HCT116 (cell line): ENCODE measurements around the gene RPS6KA1. TPM values are rescaled to one million over a fixed set of nuclear protein-coding genes. Genes with fewer than 3 reads are reported as not detected.

ENCODE experiments used
- ATAC-seq: fragments of 200-7000 bp; cut with Tn5 transposase; 2 replicates; pipeline ENCODE4 v1.9.1; 2020; ENCODE audit warnings: mild to moderate bottlenecking, moderate library complexity
- BruUV-seq: library from RNA; stranded (reverse); fragments of 400-500 nt; replicated peaks from 2 replicates; lab custom pipeline; 2021; lab: Mats Ljungman, UMichigan
- CTCF ChIA-PET: fragments of 300-600 bp; sonication (Branson Sonifier 250); formaldehyde crosslinking; loops from one replicate; lab custom pipeline; 2021; ENCODE audit warnings: antibody characterized with exemption; lab: Charles Lee
- POLR2A ChIA-PET: fragments of 300-600, 350-600 bp; sonication (Branson Sonifier 250); formaldehyde crosslinking; loops from one replicate; lab custom pipeline; 2021; ENCODE audit warnings: antibody characterized with exemption; lab: Charles Lee
- RAD21 ChIA-PET, 2 experiments: fragments of 300-600 bp; sonication (Branson Sonifier 250); formaldehyde crosslinking; loops; one replicate each; lab custom pipeline; 2023; ENCODE audit warnings: low total read pairs in 2 of 2; ENCODE audit not compliant: uncharacterized antibody in 2 of 2, unreplicated experiment in 2 of 2, low non-redundant PET in 1 of 2; lab: Charles Lee
- DNase-seq: peaks from one replicate; pipeline ENCODE4 v3.0.0-alpha.2; 2010; ENCODE audit warnings: low read depth, low spot score
- H2AFZ ChIP-seq: fragments of 200-600 bp; shearing (Covaris generic), sonication (generic); 2 replicates; pipeline ENCODE4 v1.6.1; 2017; ENCODE audit warnings: low read depth, mixed run types, mixed read lengths, antibody characterized with exemption, low read length; ENCODE audit not compliant: poor library complexity, severe bottlenecking
- H3K27ac ChIP-seq: 2 replicates; pipeline ENCODE4 v1.5.1; 2012; ENCODE audit warnings: low read depth, low read length
- H3K27me3 ChIP-seq: fragments of 200-600 bp; sonication (generic); 2 replicates; pipeline ENCODE4 v1.6.1; 2016; ENCODE audit warnings: mixed run types, low read length, mixed read lengths; ENCODE audit not compliant: insufficient read depth
- H3K36me3 ChIP-seq, 2 experiments: fragments of 200-500 bp in 1 of 2; fragments of 200-600 bp in 1 of 2; sonication (Bioruptor generic) in 1 of 2; sonication (generic) in 1 of 2; 2 replicates each; pipeline versions ENCODE4 v1.5.1 to v1.6.1; 2014 to 2016; ENCODE audit warnings: low read length in 2 of 2, inconsistent platforms in 1 of 2, mixed read lengths in 1 of 2, mixed run types in 1 of 2; ENCODE audit not compliant: insufficient read depth in 2 of 2, control insufficient read depth in 1 of 2
- H3K4me1 ChIP-seq, 2 experiments: fragments of 200-600 bp in 1 of 2; sonication (generic) in 1 of 2; 2 replicates each; pipeline versions ENCODE4 v1.5.1 to v1.6.1; 2012 to 2017; ENCODE audit warnings: low read length in 2 of 2, inconsistent platforms in 1 of 2, mild to moderate bottlenecking in 1 of 2, mixed read lengths in 1 of 2, mixed run types in 1 of 2, moderate library complexity in 1 of 2; ENCODE audit not compliant: insufficient read depth in 2 of 2, control insufficient read depth in 1 of 2
- H3K4me2 ChIP-seq: fragments of 200-600 bp; sonication (generic); 2 replicates; pipeline ENCODE4 v1.6.1; 2017; ENCODE audit warnings: mixed run types, low read length, mixed read lengths
- H3K4me3 ChIP-seq, 2 experiments: fragments of 200-600 bp in 1 of 2; sonication (generic) in 1 of 2; replicated peaks in 1 of 2; 2 replicates each; pipeline ENCODE4 v1.5.1; 2011 to 2016; ENCODE audit warnings: low read length in 2 of 2, control low read depth in 1 of 2, low read depth in 1 of 2, mild to moderate bottlenecking in 1 of 2, mixed read lengths in 1 of 2, mixed run types in 1 of 2
- H3K79me2 ChIP-seq: fragments of 200-600 bp; sonication (generic); 2 replicates; pipeline ENCODE4 v1.6.1; 2017; ENCODE audit warnings: mild to moderate bottlenecking, mixed run types, low read length, moderate library complexity, mixed read lengths; ENCODE audit not compliant: insufficient read depth
- H3K9ac ChIP-seq: fragments of 200-600 bp; sonication (generic); 2 replicates; pipeline ENCODE4 v1.6.1; 2016; ENCODE audit warnings: low read length, mixed read lengths
- H3K9me2 ChIP-seq: fragments of 200-600 bp; sonication (generic), shearing (Covaris generic); 2 replicates; pipeline ENCODE4 v1.6.1; 2017; ENCODE audit warnings: mixed run types, mild to moderate bottlenecking, moderate library complexity; ENCODE audit not compliant: insufficient read depth
- H3K9me3 ChIP-seq, 2 experiments: fragments of 200-500 bp in 1 of 2; fragments of 200-600 bp in 1 of 2; sonication (Bioruptor generic) in 1 of 2; sonication (generic) in 1 of 2; 2 replicates each; pipeline ENCODE4 v1.6.1; 2014 to 2017; ENCODE audit warnings: low read length in 2 of 2, mixed read lengths in 2 of 2, inconsistent platforms in 1 of 2, low read depth in 1 of 2, mild to moderate bottlenecking in 1 of 2, mixed run types in 1 of 2, moderate library complexity in 1 of 2; ENCODE audit not compliant: control insufficient read depth in 1 of 2, insufficient read depth in 1 of 2
- H4K20me1 ChIP-seq: fragments of 200-600 bp; sonication (generic), shearing (Covaris generic); 2 replicates; pipeline ENCODE4 v1.6.1; 2017; ENCODE audit warnings: mixed run types, mild to moderate bottlenecking, moderate library complexity; ENCODE audit not compliant: insufficient read depth
- CBX3 ChIP-seq: IDR thresholded peaks from 2 replicates; pipeline ENCODE4 v1.6.1; 2012; ENCODE audit warnings: low read depth
- EGR1 ChIP-seq: IDR thresholded peaks from 2 replicates; pipeline ENCODE4 v1.6.1; 2012; ENCODE audit warnings: low read depth
- ELF1 ChIP-seq: IDR thresholded peaks from 2 replicates; pipeline ENCODE4 v1.6.1; 2012; ENCODE audit warnings: low read depth, borderline replicate concordance
- EZH2 ChIP-seq: fragments of 200-600 bp; sonication (generic); IDR thresholded peaks from 2 replicates; pipeline ENCODE4 v1.6.1; 2017; ENCODE audit warnings: antibody characterized with exemption, mixed run types
- EZH2phosphoT487 ChIP-seq: fragments of 200-600 bp; IDR thresholded peaks from 2 replicates; pipeline ENCODE4 v1.6.1; 2018; ENCODE audit warnings: antibody characterized with exemption, borderline replicate concordance
- JUND ChIP-seq: IDR thresholded peaks from 2 replicates; pipeline ENCODE4 v1.6.1; 2012
- POLR2A ChIP-seq: IDR thresholded peaks from 2 replicates; pipeline ENCODE4 v1.7.0; 2011; ENCODE audit warnings: borderline replicate concordance; ENCODE audit not compliant: insufficient read depth, insufficient read length; ENCODE audit errors: extremely low read depth
- POLR2AphosphoS5 ChIP-seq: IDR thresholded peaks from 2 replicates; pipeline ENCODE4 v1.6.1; 2011; ENCODE audit warnings: mild to moderate bottlenecking, low read depth, low read length, moderate library complexity
- REST ChIP-seq: IDR thresholded peaks from 2 replicates; pipeline ENCODE4 v1.6.1; 2012; ENCODE audit warnings: low read depth
- SP1 ChIP-seq: IDR thresholded peaks from 2 replicates; pipeline ENCODE4 v1.6.1; 2012; ENCODE audit warnings: low read depth
- SRF ChIP-seq: IDR thresholded peaks from 2 replicates; pipeline ENCODE4 v1.6.1; 2012; ENCODE audit warnings: low read depth
- TCF7L2 ChIP-seq: IDR thresholded peaks from 2 replicates; pipeline ENCODE4 v1.7.0; 2011; ENCODE audit warnings: borderline replicate concordance, inconsistent platforms; ENCODE audit not compliant: insufficient read depth, insufficient read length; ENCODE audit errors: extremely low read depth
- YY1 ChIP-seq: IDR thresholded peaks from 2 replicates; pipeline ENCODE4 v1.6.1; 2011; ENCODE audit warnings: low read length, low read depth, moderate library complexity, mild to moderate bottlenecking; ENCODE audit not compliant: insufficient replicate concordance; ENCODE audit errors: extremely low read depth
- intact Hi-C: fragments of 100-400 bp; cut with micrococcal nuclease; formaldehyde crosslinking; loops from 2 replicates; pipeline ENCODE4 v1.10.0; 2022
- total RNA-seq: library from RNA; stranded (reverse); gene quantifications from one replicate; pipeline ENCODE4 v1.2.1, GENCODE V29; 2021; ENCODE audit not compliant: unreplicated experiment
- TF ChIP-seq, protein P1 (sequence below): IDR thresholded peaks from 2 replicates; pipeline ENCODE4 v1.6.1; 2012

Gene RPS6KA1
- total RNA-seq, 1 experiment from 2014 or later, result 47.0 TPM

- intact Hi-C loops, result no loop called here
- H3K79me2 ChIP-seq, result no peaks in the 10 kb centered on the region
- no peak overlapping the region for H3K4me3 ChIP-seq
- no peaks in the 10 kb centered on the region for H3K9me3 ChIP-seq
- BruUV-seq, result no TSS peak
- ChIA-PET CTCF (interaction anchor here (0.7 kb wide), 1 partner anchor 592 kb away, joined by 4 read pairs; no protein-coding TSS in a partner anchor), POLR2A (no interaction called here), RAD21 (interaction anchor here in 1 of 2 experiments (0.7 kb wide), 1 partner anchor 31 kb away, joined by 5 read pairs; no protein-coding TSS in a partner anchor)
- TF ChIP-seq EGR1, result no peak
- TF ChIP-seq POLR2AphosphoS5, result no peak
- no peak for TF ChIP-seq JUND
- no peak for TF ChIP-seq YY1
- TF ChIP-seq, protein P1, sequence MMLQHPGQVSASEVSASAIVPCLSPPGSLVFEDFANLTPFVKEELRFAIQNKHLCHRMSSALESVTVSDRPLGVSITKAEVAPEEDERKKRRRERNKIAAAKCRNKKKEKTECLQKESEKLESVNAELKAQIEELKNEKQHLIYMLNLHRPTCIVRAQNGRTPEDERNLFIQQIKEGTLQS, result no peak
- TF ChIP-seq TCF7L2, result no peak
- TF ChIP-seq POLR2A, result no peak
- TF ChIP-seq EZH2phosphoT487, result no peak
- no peak for TF ChIP-seq CBX3
- no peak for TF ChIP-seq SRF
- TF ChIP-seq REST, result no peak
- TF ChIP-seq ELF1, result no peak
- no peak for TF ChIP-seq EZH2
- no peak for TF ChIP-seq SP1
- no peak overlapping the region for H3K4me2 ChIP-seq
- H3K36me3 ChIP-seq, result no peaks in the 10 kb centered on the region
- no peak overlapping the region for H2AFZ ChIP-seq
- H3K9me2 ChIP-seq, result no peaks in the 10 kb centered on the region
- no peaks in the 10 kb centered on the region for H4K20me1 ChIP-seq
- peaks cover 7 to 24% of the 10 kb centered on the region in 2 experiments; a peak in 3 of 4 replicates for H3K4me1 ChIP-seq
- H3K9ac ChIP-seq, result no peak overlapping the region
- DNase-seq, result no peak
- no peaks in the 10 kb centered on the region for H3K27me3 ChIP-seq
- no peak for ATAC-seq
- H3K27ac ChIP-seq, result no peak overlapping the region
Observed at GRCh38 chr1:26496861-26497260, 32.7 kb upstream of the RPS6KA1 start.
